Tibial artery (tissue), 4 donors: Measurements from ENCODE around the gene COG5.

ENCODE experiments used
- DNase-seq, 2 donors: peaks; one replicate each; pipeline ENCODE4 v3.0.0-alpha.2; 2019
- H3K27ac ChIP-seq, 2 donors: fragments of 200-600 bp; sonication (generic) in 1 of 2; 1 replicate in 1 of 2; 2 replicates in 1 of 2; pipeline ENCODE4 v1.5.1; 2018 to 2019; ENCODE audit warnings: mild to moderate bottlenecking in 1 of 2
- H3K27me3 ChIP-seq, 2 donors: fragments of 200-600 bp; sonication (generic) in 1 of 2; one replicate each; pipeline versions ENCODE4 v1.5.1 to v1.6.0; 2016 to 2019
- H3K36me3 ChIP-seq, 3 donors: fragments of 200-600 bp; sonication (generic) in 2 of 3; one replicate each; pipeline ENCODE4 v1.5.1; 2016 to 2019; ENCODE audit warnings: mild to moderate bottlenecking in 2 of 3
- H3K4me1 ChIP-seq, 4 donors: fragments of 200-600 bp; sonication (generic) in 2 of 4; 1 replicate in 3 of 4; 2 replicates in 1 of 4; pipeline ENCODE4 v1.5.1; 2016 to 2019
- H3K4me3 ChIP-seq, 2 donors: fragments of 200-600 bp; sonication (generic) in 1 of 2; 1 replicate in 1 of 2; 2 replicates in 1 of 2; pipeline ENCODE4 v1.5.1; 2018 to 2019; ENCODE audit warnings: mild to moderate bottlenecking in 2 of 2
- H3K9me3 ChIP-seq, 3 donors: fragments of 200-600 bp; sonication (generic) in 1 of 3; one replicate each; pipeline ENCODE4 v1.5.1; 2016 to 2019
- intact Hi-C: fragments of 100-400 bp; cut with DNase I; formaldehyde crosslinking; loops from one replicate; pipeline ENCODE4 v1.15.0; 2023; ENCODE audit warnings: low total_unique reads
- TF ChIP-seq, protein P1 (sequence below), 2 experiments: fragments of 200-600 bp in 1 of 2; fragments of 450-650 bp in 1 of 2; IDR thresholded peaks; one replicate each; pipeline ENCODE4 v1.5.1; 2017 to 2019; ENCODE audit warnings: antibody characterized with exemption in 2 of 2, mild to moderate bottlenecking in 1 of 2, moderate library complexity in 1 of 2

Gene COG5

GRCh38 chr7:107505362-107505761 is 58.4 kb downstream of the COG5 start:
- Histone ChIP-seq H3K27me3 (no peaks in the 10 kb centered on the region), H3K4me3 (no peak overlapping the region), H3K9me3 (no peaks in the 10 kb centered on the region), H3K27ac (no peak overlapping the region), H3K4me1 (peaks cover 0 to 8% (median 0%) of the 10 kb centered on the region in 4 donors), H3K36me3 (peaks cover 0 to 14% (median 0%) of the 10 kb centered on the region in 3 donors)
- TF ChIP-seq, protein P1, sequence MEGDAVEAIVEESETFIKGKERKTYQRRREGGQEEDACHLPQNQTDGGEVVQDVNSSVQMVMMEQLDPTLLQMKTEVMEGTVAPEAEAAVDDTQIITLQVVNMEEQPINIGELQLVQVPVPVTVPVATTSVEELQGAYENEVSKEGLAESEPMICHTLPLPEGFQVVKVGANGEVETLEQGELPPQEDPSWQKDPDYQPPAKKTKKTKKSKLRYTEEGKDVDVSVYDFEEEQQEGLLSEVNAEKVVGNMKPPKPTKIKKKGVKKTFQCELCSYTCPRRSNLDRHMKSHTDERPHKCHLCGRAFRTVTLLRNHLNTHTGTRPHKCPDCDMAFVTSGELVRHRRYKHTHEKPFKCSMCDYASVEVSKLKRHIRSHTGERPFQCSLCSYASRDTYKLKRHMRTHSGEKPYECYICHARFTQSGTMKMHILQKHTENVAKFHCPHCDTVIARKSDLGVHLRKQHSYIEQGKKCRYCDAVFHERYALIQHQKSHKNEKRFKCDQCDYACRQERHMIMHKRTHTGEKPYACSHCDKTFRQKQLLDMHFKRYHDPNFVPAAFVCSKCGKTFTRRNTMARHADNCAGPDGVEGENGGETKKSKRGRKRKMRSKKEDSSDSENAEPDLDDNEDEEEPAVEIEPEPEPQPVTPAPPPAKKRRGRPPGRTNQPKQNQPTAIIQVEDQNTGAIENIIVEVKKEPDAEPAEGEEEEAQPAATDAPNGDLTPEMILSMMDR (IDR thresholded peaks at IDR 0.05) = no peak
- intact Hi-C loops = no loop called here
- no peak for DNase-seq

- no peak overlapping the region for H3K4me3 ChIP-seq
- TF ChIP-seq, protein P1 (IDR thresholded peaks at IDR 0.05) = no peak
- H3K9me3 ChIP-seq = no peaks in the 10 kb centered on the region
- H3K27me3 ChIP-seq = no peaks in the 10 kb centered on the region
- H3K4me1 ChIP-seq = peaks cover 0 to 8% (median 0%) of the 10 kb centered on the region in 4 donors
- peaks cover 0 to 13% (median 0%) of the 10 kb centered on the region in 3 donors for H3K36me3 ChIP-seq
- intact Hi-C loops = no loop called here
- no peak for DNase-seq
- H3K27ac ChIP-seq = no peak overlapping the region
These were observed 60.0 kb downstream of the COG5 start for GRCh38 chr7:107503687-107504086.

DNA sequence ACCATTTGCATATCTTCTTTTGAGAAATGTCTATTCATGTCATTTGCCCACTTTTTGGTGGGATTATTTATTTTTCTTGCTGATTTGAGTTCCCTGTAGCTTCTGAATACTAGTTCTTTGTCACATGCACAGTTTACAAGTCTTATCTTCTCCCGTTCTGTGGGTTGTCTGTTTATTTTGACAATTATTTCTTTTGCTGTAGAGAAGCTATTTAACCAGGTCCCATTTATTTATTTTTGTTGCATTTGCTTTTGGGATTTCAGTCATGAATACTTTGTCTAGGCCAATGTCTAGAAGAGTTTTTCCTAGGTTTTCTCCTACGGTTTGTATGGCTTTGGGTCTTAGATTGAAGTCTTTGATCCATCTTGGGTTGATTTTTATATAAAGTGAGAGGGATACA is 60.9 kb downstream of the COG5 start:
- H3K36me3 ChIP-seq = peaks cover 0 to 9% (median 0%) of the 10 kb centered on the region in 3 donors
- no peaks in the 10 kb centered on the region for H3K27me3 ChIP-seq
- peaks cover 0 to 8% (median 0%) of the 10 kb centered on the region in 4 donors for H3K4me1 ChIP-seq
- H3K27ac ChIP-seq = no peak overlapping the region
- TF ChIP-seq, protein P1 (IDR thresholded peaks at IDR 0.05) = no peak
- DNase-seq = no peak
- intact Hi-C loops = no loop called here
- no peaks in the 10 kb centered on the region for H3K9me3 ChIP-seq
- H3K4me3 ChIP-seq = no peak overlapping the region

DNA sequence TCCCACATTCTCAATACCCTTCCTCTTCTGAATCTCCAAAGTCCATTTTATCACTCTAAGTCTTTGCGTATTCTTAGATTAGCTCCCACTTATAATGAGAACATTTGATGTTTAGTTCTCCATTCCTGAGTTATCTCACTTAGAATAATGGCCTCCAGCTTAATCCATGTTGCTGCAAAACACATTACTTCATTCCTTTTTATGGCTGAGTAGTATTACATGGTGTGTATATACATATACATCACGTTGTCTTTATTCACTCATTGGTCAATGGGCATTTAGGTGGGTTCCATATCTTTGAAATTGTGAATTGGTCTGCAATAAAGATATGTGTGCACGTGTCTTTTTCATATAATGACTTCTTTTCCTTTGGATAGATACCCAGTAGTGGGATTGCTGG is 61.6 kb downstream of the COG5 start:
- H3K36me3 ChIP-seq = peaks cover 0 to 9% (median 0%) of the 10 kb centered on the region in 3 donors
- no peak overlapping the region for H3K27ac ChIP-seq
- no peak overlapping the region for H3K4me3 ChIP-seq
- DNase-seq = no peak
- intact Hi-C loops = no loop called here
- H3K27me3 ChIP-seq = no peaks in the 10 kb centered on the region
- TF ChIP-seq, protein P1 (IDR thresholded peaks at IDR 0.05) = no peak
- no peaks in the 10 kb centered on the region for H3K9me3 ChIP-seq
- peaks cover 0 to 8% (median 0%) of the 10 kb centered on the region in 4 donors for H3K4me1 ChIP-seq

- no peaks in the 10 kb centered on the region for H3K9me3 ChIP-seq
- H3K4me3 ChIP-seq = no peak overlapping the region
- peaks cover 0 to 9% (median 0%) of the 10 kb centered on the region in 3 donors for H3K36me3 ChIP-seq
- H3K27ac ChIP-seq = no peak overlapping the region
- no peak for DNase-seq
- intact Hi-C loops = no loop called here
- H3K27me3 ChIP-seq = no peaks in the 10 kb centered on the region
- TF ChIP-seq, protein P1 (IDR thresholded peaks at IDR 0.05) = peak in 1 of 2 experiments; percentile 16
- H3K4me1 ChIP-seq = peaks cover 0 to 7% (median 0%) of the 10 kb centered on the region in 4 donors
These were observed 62.1 kb downstream of the COG5 start for GRCh38 chr7:107501593-107501992.

DNA sequence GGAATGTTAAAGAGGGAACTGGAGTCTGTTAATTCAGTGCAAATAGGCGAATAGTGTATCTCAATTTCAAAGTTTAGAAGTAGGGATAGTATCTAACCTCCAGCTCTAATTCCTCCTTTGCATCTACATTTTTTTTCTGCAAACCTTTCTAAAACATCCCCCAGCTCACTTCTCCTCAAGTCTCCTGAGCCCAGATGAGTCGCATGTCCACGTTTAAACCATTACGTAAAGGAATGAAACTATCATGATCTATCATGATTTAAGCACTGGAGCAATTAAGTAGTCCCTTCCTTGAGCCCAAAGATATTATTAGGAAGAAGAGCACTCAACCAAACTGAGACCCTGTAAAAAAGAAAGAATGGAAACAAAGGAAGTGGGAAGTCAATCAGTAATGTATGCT is 64.0 kb downstream of the COG5 start:
- intact Hi-C loops = no loop called here
- no peaks in the 10 kb centered on the region for H3K36me3 ChIP-seq
- DNase-seq = no peak
- TF ChIP-seq, protein P1 (IDR thresholded peaks at IDR 0.05) = no peak
- H3K4me1 ChIP-seq = no peaks in the 10 kb centered on the region
- H3K4me3 ChIP-seq = no peak overlapping the region
- H3K27ac ChIP-seq = no peak overlapping the region
- H3K9me3 ChIP-seq = no peaks in the 10 kb centered on the region
- H3K27me3 ChIP-seq = no peaks in the 10 kb centered on the region
